ENCODE results near the gene GULP1. TPM values are rescaled to one million over a fixed set of nuclear protein-coding genes. Genes with fewer than 3 reads are reported as not detected.

GULP1 gene
- total and polyA plus RNA-seq, 9 donors = 15.0 to 32.8 (median 21.8) TPM

DNA sequence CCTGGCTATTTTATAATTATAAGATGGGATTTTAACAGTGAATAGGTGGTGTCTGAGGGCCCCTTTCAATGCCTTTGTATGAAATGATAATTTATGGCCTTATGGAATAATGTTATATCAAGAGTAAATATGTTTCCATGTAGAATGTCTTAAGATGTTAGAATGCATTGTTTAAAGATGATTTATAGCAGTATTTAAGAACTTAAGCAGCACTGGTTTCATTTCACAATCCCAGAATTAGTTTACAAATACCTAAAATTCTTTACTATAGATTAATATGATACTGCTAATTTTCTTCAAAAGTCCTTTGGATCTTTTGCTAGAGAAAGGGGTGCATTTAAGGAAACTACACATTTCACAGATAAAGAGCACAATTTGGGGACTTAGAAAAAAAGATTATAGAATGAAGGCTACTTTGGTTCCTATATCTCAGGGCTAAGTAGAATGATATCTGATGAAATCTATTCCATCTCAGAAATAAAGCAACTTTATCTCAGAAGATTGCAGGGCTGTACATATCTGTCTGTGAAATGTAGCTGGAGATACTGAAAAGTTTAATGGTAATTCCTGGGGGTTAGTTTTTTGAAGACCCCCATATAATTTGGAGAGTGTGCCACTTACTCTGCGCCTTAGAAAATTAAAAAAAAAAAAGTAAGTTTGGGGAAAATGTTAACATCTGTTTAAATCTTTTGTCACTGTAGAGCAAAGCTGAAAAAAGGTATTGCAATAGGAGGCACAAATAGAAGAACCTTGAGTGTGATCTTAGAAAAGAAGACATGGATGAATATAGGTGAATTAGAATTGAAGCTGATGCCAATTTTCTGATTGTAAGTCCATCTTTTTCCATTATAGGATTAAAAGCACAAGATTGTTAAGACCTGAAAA is 123.4 kb downstream of the GULP1 start:
- no CpG with 5 or more reads among the region's 1 CpG for WGBS (ENCODE audit: insufficient coverage)
- DNase-seq = no peak

DNA sequence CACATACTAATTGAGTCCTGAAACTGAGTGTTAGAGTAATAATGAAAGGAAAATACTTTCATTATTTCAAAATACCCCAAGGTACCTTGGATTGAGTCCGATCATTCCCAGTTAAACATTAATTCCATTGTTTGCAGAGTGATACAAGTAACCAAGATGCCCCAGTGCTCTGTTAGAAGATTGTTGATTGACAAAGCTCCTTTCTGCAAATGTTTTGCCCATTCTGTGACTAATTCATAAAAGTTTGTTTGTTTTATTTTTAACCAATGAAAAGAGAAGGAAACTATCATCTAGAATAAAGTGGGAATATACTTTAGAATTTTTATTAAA is 124.0 kb downstream of the GULP1 start:
- no peak for DNase-seq
- Histone ChIP-seq H3K36me3 (ENCODE audit: control insufficient read depth, insufficient read depth, low read length) (no peaks in the 10 kb centered on the region), H3K27me3 (ENCODE audit: control insufficient read depth, insufficient read depth, low read length) (no peaks in the 10 kb centered on the region), H3K27ac (ENCODE audit: low read length) (no peak overlapping the region), H3K9me3 (replicated peaks; ENCODE audit: control insufficient read depth, low read depth, low read length) (peaks cover 5% of the 10 kb centered on the region), H3K4me1 (ENCODE audit: control insufficient read depth, insufficient read depth, low read length) (no peaks in the 10 kb centered on the region), H3K4me3 (ENCODE audit: low read length) (no peak overlapping the region)
- WGBS (ENCODE audit: insufficient coverage) = no CpG with 5 or more reads among the region's 1 CpG

More for the DNA sequence above, 123.4 kb downstream of the GULP1 start:
- Histone ChIP-seq H3K27me3 (ENCODE audit: control insufficient read depth, insufficient read depth, low read length) (no peaks in the 10 kb centered on the region), H3K9me3 (replicated peaks; ENCODE audit: control insufficient read depth, low read depth, low read length) (peaks cover 2% of the 10 kb centered on the region), H3K36me3 (ENCODE audit: control insufficient read depth, insufficient read depth, low read length) (no peaks in the 10 kb centered on the region), H3K4me3 (ENCODE audit: low read length) (no peak overlapping the region), H3K27ac (ENCODE audit: low read length) (no peak overlapping the region), H3K4me1 (ENCODE audit: control insufficient read depth, insufficient read depth, low read length) (no peaks in the 10 kb centered on the region)

GRCh38 chr2:188416367-188416766 is 124.7 kb downstream of the GULP1 start:
- DNase-seq = no peak
- Histone ChIP-seq H3K4me1 (ENCODE audit: control insufficient read depth, insufficient read depth, low read length) (no peaks in the 10 kb centered on the region), H3K27ac (ENCODE audit: low read length) (no peak overlapping the region), H3K36me3 (ENCODE audit: control insufficient read depth, insufficient read depth, low read length) (no peaks in the 10 kb centered on the region), H3K27me3 (ENCODE audit: control insufficient read depth, insufficient read depth, low read length) (no peaks in the 10 kb centered on the region), H3K4me3 (ENCODE audit: low read length) (no peak overlapping the region), H3K9me3 (replicated peaks; ENCODE audit: control insufficient read depth, low read depth, low read length) (peaks cover 5% of the 10 kb centered on the region)

- WGBS (ENCODE audit: insufficient coverage) = 50% methylated on average over 1 of the region's 1 CpG
- Histone ChIP-seq H3K36me3 (ENCODE audit: control insufficient read depth, insufficient read depth, low read length) (no peaks in the 10 kb centered on the region), H3K4me1 (ENCODE audit: control insufficient read depth, insufficient read depth, low read length) (no peaks in the 10 kb centered on the region), H3K27me3 (ENCODE audit: control insufficient read depth, insufficient read depth, low read length) (no peaks in the 10 kb centered on the region), H3K4me3 (ENCODE audit: low read length) (no peak overlapping the region), H3K27ac (ENCODE audit: low read length) (no peak overlapping the region), H3K9me3 (replicated peaks; ENCODE audit: control insufficient read depth, low read depth, low read length) (peaks cover 3% of the 10 kb centered on the region)
- DNase-seq = no peak
These were observed 131.1 kb downstream of the GULP1 start for GRCh38 chr2:188422726-188423125.

- Histone ChIP-seq H3K4me1 (ENCODE audit: control insufficient read depth, insufficient read depth, low read length) (no peaks in the 10 kb centered on the region), H3K9me3 (replicated peaks; ENCODE audit: control insufficient read depth, low read depth, low read length) (peaks cover 3% of the 10 kb centered on the region), H3K27me3 (ENCODE audit: control insufficient read depth, insufficient read depth, low read length) (no peaks in the 10 kb centered on the region), H3K27ac (ENCODE audit: low read length) (no peak overlapping the region), H3K36me3 (ENCODE audit: control insufficient read depth, insufficient read depth, low read length) (no peaks in the 10 kb centered on the region), H3K4me3 (ENCODE audit: low read length) (no peak overlapping the region)
- WGBS (ENCODE audit: insufficient coverage) = no CpG with 5 or more reads among the region's 2 CpGs
- no peak for DNase-seq
These were observed 133.6 kb downstream of the GULP1 start for GRCh38 chr2:188425266-188425665.

DNA sequence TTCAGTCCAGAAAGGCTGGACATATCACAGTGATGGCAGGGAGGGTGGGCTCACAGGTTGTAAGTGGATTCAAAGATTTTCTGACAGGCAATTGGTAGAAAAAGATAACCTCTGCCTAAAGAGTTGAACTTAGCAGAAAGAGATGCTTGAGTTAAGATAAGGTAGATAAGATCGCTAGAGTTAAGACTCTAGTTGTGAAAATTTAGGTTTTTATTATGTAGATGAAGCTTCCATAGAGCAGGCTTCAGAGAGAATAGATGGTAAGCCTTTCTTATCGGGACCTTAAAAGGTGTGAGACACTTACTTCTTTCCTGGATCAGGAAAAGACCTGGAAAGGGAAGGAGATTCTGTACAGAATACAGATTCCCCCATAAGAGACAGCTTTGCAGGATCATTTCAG is 134.4 kb downstream of the GULP1 start:
- no peak overlapping the region for H3K27ac ChIP-seq (ENCODE audit: low read length)
- H3K27me3 ChIP-seq (ENCODE audit: control insufficient read depth, insufficient read depth, low read length) = no peaks in the 10 kb centered on the region
- H3K4me3 ChIP-seq (ENCODE audit: low read length) = no peak overlapping the region
- DNase-seq = no peak
- H3K9me3 ChIP-seq (replicated peaks; ENCODE audit: control insufficient read depth, low read depth, low read length) = no peaks in the 10 kb centered on the region
- H3K4me1 ChIP-seq (ENCODE audit: control insufficient read depth, insufficient read depth, low read length) = no peaks in the 10 kb centered on the region
- H3K36me3 ChIP-seq (ENCODE audit: control insufficient read depth, insufficient read depth, low read length) = no peaks in the 10 kb centered on the region
- 86% methylated on average over 1 of the region's 2 CpGs for WGBS (ENCODE audit: insufficient coverage)

DNA sequence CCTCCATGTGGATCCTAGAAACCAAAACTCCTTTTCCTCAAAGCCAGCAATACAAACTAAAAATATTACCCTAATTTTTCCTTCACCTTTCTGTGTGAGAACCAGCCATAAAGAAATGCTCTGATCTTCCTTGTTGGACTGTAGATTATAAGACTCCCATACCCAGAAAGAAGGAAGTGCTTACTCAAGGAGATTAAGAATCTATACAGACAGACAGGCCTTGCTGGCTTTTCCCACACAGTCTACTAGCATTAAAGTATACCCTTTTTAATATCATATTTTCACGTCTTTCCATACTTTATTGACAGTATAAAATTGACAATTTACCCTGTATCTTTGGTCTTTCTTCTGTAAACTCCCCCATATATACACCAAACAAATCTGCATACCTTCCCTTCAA is 139.0 kb downstream of the GULP1 start:
- Histone ChIP-seq H3K27me3 (ENCODE audit: control insufficient read depth, insufficient read depth, low read length) (no peaks in the 10 kb centered on the region), H3K4me1 (ENCODE audit: control insufficient read depth, insufficient read depth, low read length) (no peaks in the 10 kb centered on the region), H3K4me3 (ENCODE audit: low read length) (no peak overlapping the region), H3K36me3 (ENCODE audit: control insufficient read depth, insufficient read depth, low read length) (no peaks in the 10 kb centered on the region), H3K27ac (ENCODE audit: low read length) (no peak overlapping the region), H3K9me3 (replicated peaks; ENCODE audit: control insufficient read depth, low read depth, low read length) (no peaks in the 10 kb centered on the region)
- no peak for DNase-seq
- WGBS (ENCODE audit: insufficient coverage) = 40% methylated on average over 1 of the region's 1 CpG

- Histone ChIP-seq H3K36me3 (ENCODE audit: control insufficient read depth, insufficient read depth, low read length) (no peaks in the 10 kb centered on the region), H3K4me1 (ENCODE audit: control insufficient read depth, insufficient read depth, low read length) (no peaks in the 10 kb centered on the region), H3K27me3 (ENCODE audit: control insufficient read depth, insufficient read depth, low read length) (no peaks in the 10 kb centered on the region), H3K4me3 (ENCODE audit: low read length) (no peak overlapping the region), H3K9me3 (replicated peaks; ENCODE audit: control insufficient read depth, low read depth, low read length) (peaks cover 3% of the 10 kb centered on the region), H3K27ac (ENCODE audit: low read length) (no peak overlapping the region)
- WGBS (ENCODE audit: insufficient coverage) = no CpG with 5 or more reads among the region's 1 CpG
- no peak for DNase-seq
These were observed 142.3 kb downstream of the GULP1 start for GRCh38 chr2:188434018-188434417.

DNA sequence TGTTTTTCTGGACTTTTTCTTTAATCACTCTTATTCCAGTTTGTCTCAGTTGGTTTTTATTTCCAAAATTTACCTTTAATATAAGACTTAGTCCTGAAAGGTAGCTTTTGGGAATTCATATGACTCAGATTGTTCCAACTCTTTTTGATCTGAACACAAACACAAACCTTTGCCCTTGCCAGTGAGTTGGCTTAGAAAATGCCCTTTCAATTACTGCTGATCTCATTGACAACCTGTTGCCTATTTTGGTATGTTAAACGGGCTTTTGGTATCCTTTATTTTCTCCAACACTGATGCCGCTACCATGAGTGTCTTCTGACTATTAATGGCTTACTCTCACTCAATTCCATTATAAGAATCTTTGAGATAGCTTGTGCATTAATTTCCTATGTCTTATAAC is 143.4 kb downstream of the GULP1 start:
- WGBS (ENCODE audit: insufficient coverage) = no CpG with 5 or more reads among the region's 2 CpGs
- DNase-seq = no peak
- Histone ChIP-seq H3K27me3 (ENCODE audit: control insufficient read depth, insufficient read depth, low read length) (no peaks in the 10 kb centered on the region), H3K4me1 (ENCODE audit: control insufficient read depth, insufficient read depth, low read length) (no peaks in the 10 kb centered on the region), H3K27ac (ENCODE audit: low read length) (no peak overlapping the region), H3K9me3 (replicated peaks; ENCODE audit: control insufficient read depth, low read depth, low read length) (peaks cover 3% of the 10 kb centered on the region), H3K4me3 (ENCODE audit: low read length) (no peak overlapping the region), H3K36me3 (ENCODE audit: control insufficient read depth, insufficient read depth, low read length) (no peaks in the 10 kb centered on the region)

DNA sequence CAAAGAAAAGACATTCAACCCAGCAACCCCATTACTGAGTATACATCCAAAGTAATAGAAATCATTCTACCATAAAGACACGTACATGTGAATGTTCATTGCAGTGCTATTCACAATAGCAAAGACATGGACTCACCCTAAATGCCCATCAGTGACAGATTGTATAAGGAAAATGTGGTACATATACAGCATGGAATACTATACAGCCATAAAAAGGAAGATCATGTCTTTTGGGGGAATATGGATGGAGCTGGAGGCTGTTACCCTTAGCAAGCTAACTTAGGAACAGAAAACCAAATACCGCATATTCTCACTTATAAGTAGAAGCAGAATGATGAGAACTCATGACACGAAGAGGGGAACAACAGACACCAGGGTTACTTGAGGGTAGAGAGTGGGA is 145.9 kb downstream of the GULP1 start:
- no peaks in the 10 kb centered on the region for H3K27me3 ChIP-seq (ENCODE audit: control insufficient read depth, insufficient read depth, low read length)

DNA sequence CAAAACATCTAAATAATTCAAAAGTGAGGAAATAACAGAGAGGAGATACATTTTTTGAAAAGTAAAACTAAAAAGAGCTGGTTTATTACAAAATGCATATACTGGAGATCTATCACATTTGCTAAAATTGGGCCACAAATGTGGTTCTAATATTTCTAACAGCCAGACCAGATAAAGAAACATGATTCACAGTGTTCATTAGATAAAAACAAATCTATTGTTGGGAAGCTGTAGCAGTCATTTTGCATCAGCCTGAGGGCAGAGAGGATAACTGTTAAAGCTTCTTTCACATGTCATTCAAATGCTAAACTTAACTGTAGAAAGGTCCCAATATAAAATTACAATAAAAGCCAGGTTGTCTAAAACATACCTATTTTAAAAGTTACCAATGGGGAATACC is 148.3 kb downstream of the GULP1 start:
- no peaks in the 10 kb centered on the region for H3K36me3 ChIP-seq (ENCODE audit: control insufficient read depth, insufficient read depth, low read length)
- DNase-seq = no peak

More for the DNA sequence above, 145.9 kb downstream of the GULP1 start:
- WGBS (ENCODE audit: insufficient coverage) = no CpG with 5 or more reads among the region's 3 CpGs
- no peak for DNase-seq
- H3K27ac ChIP-seq (ENCODE audit: low read length) = no peak overlapping the region
- no peak overlapping the region for H3K4me3 ChIP-seq (ENCODE audit: low read length)
- no peaks in the 10 kb centered on the region for H3K4me1 ChIP-seq (ENCODE audit: control insufficient read depth, insufficient read depth, low read length)
- no peaks in the 10 kb centered on the region for H3K36me3 ChIP-seq (ENCODE audit: control insufficient read depth, insufficient read depth, low read length)
- peaks cover 3% of the 10 kb centered on the region for H3K9me3 ChIP-seq (replicated peaks; ENCODE audit: control insufficient read depth, low read depth, low read length)

More for the DNA sequence above, 148.3 kb downstream of the GULP1 start:
- no peak overlapping the region for H3K4me3 ChIP-seq (ENCODE audit: low read length)
- H3K9me3 ChIP-seq (replicated peaks; ENCODE audit: control insufficient read depth, low read depth, low read length) = peaks cover 3% of the 10 kb centered on the region
- H3K4me1 ChIP-seq (ENCODE audit: control insufficient read depth, insufficient read depth, low read length) = no peaks in the 10 kb centered on the region
- H3K27ac ChIP-seq (ENCODE audit: low read length) = no peak overlapping the region
- no peaks in the 10 kb centered on the region for H3K27me3 ChIP-seq (ENCODE audit: control insufficient read depth, insufficient read depth, low read length)

Data from muscle of leg (tissue), 11 donors.